Fibroblast of mammary gland (primary cell): ENCODE measurements around the gene SERPINA4.
"Not testable (repeated sequence)": the region's sequence is repeated elsewhere in the genome, so short reads cannot be mapped to it uniquely, and the experiment has no call there.

ENCODE experiments used
- DNase-seq: peaks from one replicate; pipeline ENCODE4 v3.0.0-alpha.2; 2010; ENCODE audit warnings: low read depth
- H3K4me3 ChIP-seq: 2 replicates; pipeline ENCODE4 v1.5.1; 2011; ENCODE audit warnings: low read depth, mild to moderate bottlenecking, low read length, moderate library complexity; ENCODE audit not compliant: control insufficient read depth
- TF ChIP-seq, protein P1 (sequence below): conservative IDR thresholded peaks from 2 replicates; pipeline ENCODE4 v1.5.1; 2011; ENCODE audit warnings: low read depth, low read length, inconsistent platforms; ENCODE audit not compliant: control insufficient read depth, insufficient read depth

SERPINA4 gene

DNA sequence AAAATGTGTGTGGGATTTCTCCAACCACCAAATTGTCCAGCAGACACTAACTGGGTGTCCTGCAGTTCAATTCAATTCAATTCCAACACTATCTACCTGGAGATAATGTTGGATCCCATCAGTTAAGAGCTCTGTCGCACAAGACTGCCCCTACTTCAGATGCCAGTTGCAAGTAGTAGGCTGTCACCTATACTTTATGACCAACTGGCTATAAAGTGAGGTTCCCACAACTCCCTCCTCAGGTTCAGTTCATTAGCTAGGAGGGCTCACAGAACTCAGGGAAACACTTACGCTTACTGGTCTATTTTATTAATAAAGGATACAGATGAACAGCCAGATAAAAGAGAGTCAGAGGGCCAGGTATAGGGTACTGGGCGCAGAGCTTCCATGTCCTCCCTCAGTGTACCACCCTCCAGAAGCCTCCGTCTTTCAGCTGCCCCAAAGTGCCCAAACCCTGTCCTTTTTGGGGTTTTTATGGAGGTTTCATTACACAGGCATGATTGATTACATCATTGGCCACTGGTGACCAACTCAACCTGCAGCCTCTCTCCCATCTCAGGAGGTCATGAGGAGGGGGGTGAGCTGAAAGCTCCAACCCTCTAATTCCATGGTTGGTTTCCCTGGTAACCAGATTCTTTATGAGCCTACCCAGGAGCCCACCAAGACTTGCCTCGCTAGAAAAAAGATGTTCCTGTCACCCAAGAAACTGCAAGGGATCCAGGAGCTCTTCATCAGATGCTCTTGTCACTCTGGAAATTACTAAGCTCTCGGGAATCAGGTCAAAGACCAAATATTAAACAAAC, 12.4 kb downstream of the SERPINA4 start:
- TF ChIP-seq, protein P1, sequence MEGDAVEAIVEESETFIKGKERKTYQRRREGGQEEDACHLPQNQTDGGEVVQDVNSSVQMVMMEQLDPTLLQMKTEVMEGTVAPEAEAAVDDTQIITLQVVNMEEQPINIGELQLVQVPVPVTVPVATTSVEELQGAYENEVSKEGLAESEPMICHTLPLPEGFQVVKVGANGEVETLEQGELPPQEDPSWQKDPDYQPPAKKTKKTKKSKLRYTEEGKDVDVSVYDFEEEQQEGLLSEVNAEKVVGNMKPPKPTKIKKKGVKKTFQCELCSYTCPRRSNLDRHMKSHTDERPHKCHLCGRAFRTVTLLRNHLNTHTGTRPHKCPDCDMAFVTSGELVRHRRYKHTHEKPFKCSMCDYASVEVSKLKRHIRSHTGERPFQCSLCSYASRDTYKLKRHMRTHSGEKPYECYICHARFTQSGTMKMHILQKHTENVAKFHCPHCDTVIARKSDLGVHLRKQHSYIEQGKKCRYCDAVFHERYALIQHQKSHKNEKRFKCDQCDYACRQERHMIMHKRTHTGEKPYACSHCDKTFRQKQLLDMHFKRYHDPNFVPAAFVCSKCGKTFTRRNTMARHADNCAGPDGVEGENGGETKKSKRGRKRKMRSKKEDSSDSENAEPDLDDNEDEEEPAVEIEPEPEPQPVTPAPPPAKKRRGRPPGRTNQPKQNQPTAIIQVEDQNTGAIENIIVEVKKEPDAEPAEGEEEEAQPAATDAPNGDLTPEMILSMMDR = no peak
- no peak for DNase-seq
- H3K4me3 ChIP-seq = no peak overlapping the region

DNA sequence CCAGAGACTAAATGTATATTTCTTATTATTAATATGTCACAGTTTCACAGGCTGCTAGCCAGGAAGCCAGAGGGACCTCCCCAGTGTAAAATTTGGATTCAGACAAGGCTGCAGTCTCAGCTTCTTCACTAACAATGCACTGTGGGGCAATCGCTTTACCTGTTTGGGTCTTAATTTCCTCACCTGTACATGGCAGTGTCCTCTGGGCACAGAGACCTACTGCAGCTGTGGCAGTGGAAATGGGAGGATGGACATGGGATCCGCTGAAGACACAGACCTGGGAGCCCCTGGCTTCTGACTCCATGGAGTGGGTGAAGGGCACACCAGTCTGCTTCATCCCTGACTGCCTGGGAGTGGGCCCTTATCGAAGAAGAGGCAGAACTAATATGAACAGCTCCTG, 13.1 kb downstream of the SERPINA4 start:
- H3K4me3 ChIP-seq = no peak overlapping the region
- no peak for DNase-seq
- TF ChIP-seq, protein P1 = no peak

DNA sequence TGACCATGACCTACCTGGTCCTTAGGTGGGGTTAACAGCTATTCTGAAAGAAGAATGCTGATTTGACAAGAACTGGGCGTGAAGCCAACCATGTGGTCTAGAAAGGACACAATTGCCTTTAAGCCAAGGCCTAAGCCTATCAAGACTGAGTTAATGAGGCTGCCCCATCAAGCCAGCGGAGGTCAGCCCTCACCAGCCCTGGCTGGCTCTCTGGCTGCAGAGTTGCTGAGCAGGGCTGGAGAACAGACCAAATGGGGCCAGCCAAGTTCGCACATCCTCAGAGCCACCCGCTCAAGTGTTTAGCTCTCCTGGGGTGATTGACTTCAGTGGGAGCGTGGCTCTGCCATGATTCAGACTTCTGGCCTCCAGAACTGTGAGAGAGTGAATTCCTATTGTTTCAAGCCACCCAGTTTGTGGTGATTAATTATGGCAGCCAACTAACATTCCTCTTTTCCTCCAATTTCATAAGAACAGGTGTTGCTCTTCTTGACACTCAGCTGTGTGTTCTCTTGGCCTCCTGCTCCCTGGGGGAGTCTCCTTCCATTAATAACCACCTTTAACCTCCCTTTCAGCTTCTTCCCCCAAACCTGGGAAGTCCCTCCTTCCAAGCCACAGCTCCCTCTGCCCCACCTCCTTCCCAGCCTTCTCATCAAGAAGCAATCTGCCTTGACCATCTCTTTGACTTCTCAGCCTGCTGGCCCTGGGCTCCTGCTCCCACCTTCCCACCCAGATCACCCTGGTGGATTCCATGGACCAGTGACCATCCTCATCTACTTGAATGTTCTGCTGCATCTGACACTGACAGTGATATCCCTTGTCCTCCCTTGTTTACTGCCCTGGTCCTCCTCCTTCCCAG, 14.7 kb downstream of the SERPINA4 start:
- H3K4me3 ChIP-seq = no peak overlapping the region
- peak; percentile 64 for DNase-seq

DNA sequence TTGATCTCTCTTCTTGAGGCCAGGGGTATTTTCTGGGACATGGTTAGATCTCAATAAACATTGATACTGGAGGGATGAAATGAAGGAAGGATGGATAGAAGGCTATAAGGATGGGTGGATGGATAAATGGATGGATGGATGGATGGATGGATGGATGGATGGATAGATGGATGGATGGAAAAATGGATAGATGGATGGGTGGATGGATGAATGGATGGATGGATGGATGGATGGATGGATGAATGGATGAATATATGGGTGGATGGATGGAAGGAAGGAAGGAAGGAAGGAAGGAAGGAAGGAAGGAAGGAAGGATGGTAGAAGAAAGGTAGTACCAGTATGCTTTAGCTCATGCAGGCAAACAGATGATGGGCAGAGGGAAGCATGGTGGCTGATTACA, 16.2 kb downstream of the SERPINA4 start:
- not testable (repeated sequence) for DNase-seq, H3K4me3 ChIP-seq

More for the DNA sequence above, 14.7 kb downstream of the SERPINA4 start:
- TF ChIP-seq, protein P1 = no peak

DNA sequence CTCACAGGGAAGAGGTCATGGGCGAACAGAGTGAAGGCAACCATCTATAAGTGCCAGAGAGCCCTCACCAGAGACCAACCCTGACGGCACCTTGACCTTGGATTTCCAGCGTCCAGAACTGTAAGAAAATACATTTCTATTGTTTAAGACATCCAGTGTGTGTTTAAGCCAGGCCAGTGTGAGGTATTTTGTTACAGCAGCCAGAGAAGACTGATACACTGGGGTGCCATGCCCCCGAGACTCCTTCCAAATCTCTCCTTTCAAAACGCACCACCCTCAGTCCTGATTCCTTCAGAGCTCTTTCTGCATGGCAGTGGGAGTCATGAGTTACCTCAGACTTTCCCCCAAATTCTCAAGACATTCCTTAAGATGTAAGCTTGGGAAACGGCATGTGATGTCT, 17.5 kb downstream of the SERPINA4 start:
- no peak overlapping the region for H3K4me3 ChIP-seq
- no peak for DNase-seq
- TF ChIP-seq, protein P1 = no peak

DNA sequence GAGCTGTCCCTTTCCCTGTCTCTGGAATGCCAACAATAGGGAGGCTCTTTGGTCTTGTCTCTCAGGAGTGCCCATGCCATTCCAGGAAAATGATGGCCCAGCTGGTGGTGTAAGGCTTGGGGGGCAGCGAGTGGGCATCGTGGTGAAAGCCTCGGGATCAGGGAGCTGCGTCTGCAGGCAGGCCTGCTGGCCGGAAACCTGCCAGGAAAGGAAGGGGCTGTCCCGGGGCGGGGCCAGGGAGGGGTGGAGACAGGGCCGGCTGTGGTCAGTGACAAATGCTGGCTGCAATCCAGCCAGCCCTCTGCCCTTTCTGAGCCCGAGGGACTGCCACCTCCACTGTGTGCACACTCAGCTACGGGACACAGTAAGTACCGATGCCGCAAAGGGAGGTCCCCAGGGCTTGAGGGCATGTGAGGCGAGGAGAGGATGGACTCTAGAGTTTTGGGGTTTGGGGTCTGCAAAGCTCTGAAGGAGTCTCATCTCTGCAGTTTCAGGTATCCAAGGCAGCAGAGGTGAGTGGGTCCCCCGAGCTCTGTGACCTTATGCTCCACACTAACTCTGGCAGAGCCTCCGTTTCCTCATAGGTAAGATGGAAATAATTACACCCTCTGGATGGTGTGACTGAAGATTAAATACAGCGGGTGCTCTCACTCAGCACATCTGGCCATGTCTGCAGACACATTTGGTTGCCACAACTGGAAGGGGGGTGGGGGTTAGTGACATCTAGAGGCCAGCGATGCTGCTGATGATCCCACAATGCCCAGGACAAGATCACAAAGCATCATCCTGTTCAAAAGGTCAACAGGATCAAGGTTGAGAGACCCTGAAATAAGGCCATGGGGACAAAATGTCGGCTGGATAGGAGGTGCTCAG, 20.1 kb downstream of the SERPINA4 start, which contains the start of gene SERPINA5:
Gene SERPINA5 (plus strand): TSS at position 300 of the 873 bp plus-strand sequence. CDS start 5,937 bp downstream, outside the sequence.
- TF ChIP-seq, protein P1 = no peak
- DNase-seq = peak; percentile 55
- H3K4me3 ChIP-seq = no peak within 1 kb of the TSS
